GM12878 (cell line): ENCODE results near the gene CPSF6. TPM values are rescaled to one million over a fixed set of nuclear protein-coding genes. Genes with fewer than 3 reads are reported as not detected.

Experiments
- ATAC-seq: fragments of 200-7000 bp; cut with Tn5 transposase; 3 replicates; pipeline ENCODE4 v1.9.1; 2020; ENCODE audit warnings: mild to moderate bottlenecking, moderate library complexity
- BruUV-seq: library from RNA; stranded (reverse); fragments of 400-500 nt; replicated peaks from 2 replicates; lab custom pipeline; 2021; lab: Mats Ljungman, UMichigan
- CTCF ChIA-PET: fragments of 300-600 bp; sonication (Branson Sonifier 250); formaldehyde crosslinking; extraction: SDS; loops from one replicate; lab custom pipeline; 2021; ENCODE audit warnings: inconsistent platforms; lab: Yijun Ruan, JAX
- POLR2A ChIA-PET: fragments of 350-600 bp; formaldehyde crosslinking; extraction: SDS; loops from one replicate; lab custom pipeline; 2021; ENCODE audit warnings: inconsistent platforms; lab: Charles Lee
- RAD21 ChIA-PET: fragments of 300-600 bp; sonication (Branson Sonifier 250); formaldehyde crosslinking; loops from one replicate; lab custom pipeline; 2023; ENCODE audit warnings: antibody characterized with exemption; ENCODE audit not compliant: unreplicated experiment; lab: Charles Lee
- SMC1A ChIA-PET: fragments of 300-600 bp; sonication (Branson Sonifier 250); formaldehyde crosslinking; loops from one replicate; lab custom pipeline; 2023; ENCODE audit not compliant: unreplicated experiment, uncharacterized antibody; lab: Charles Lee
- DNase-seq: peaks from one replicate; pipeline ENCODE4 v3.0.0-alpha.2; 2011; ENCODE audit warnings: low read depth, low spot score
- FAIRE-seq: peaks from 3 replicates; lab custom pipeline; 2011; peaks lifted over from hg19 to GRCh38; lab: Jason Lieb, UNC
- H2AFZ ChIP-seq: 2 replicates; pipeline ENCODE4 v1.6.0; 2011; ENCODE audit warnings: low read depth, low read length, control low read depth; ENCODE audit not compliant: control insufficient read depth
- H3K27ac ChIP-seq: 2 replicates; pipeline ENCODE4 v1.5.1; 2011; ENCODE audit warnings: control low read depth; ENCODE audit not compliant: control insufficient read depth, insufficient read depth
- H3K27me3 ChIP-seq, 2 experiments: replicated peaks in 1 of 2; 2 replicates each; pipeline versions ENCODE4 v1.6.0 to v1.6.1; 2011; ENCODE audit warnings: low read length in 1 of 2; ENCODE audit not compliant: control insufficient read depth in 2 of 2, insufficient read depth in 2 of 2
- H3K36me3 ChIP-seq, 2 experiments: 2 replicates each; pipeline ENCODE4 v1.5.1; 2011; ENCODE audit warnings: low read length in 1 of 2; ENCODE audit not compliant: control insufficient read depth in 2 of 2, insufficient read depth in 2 of 2
- H3K4me1 ChIP-seq: 2 replicates; pipeline ENCODE4 v1.6.1; 2011; ENCODE audit warnings: mild to moderate bottlenecking, low read length, moderate library complexity, mixed read lengths; ENCODE audit not compliant: control insufficient read depth, insufficient read depth
- H3K4me2 ChIP-seq: 2 replicates; pipeline ENCODE4 v1.6.0; 2011; ENCODE audit warnings: control low read depth; ENCODE audit not compliant: control insufficient read depth, insufficient read depth
- H3K4me3 ChIP-seq: fragments of 200-600 bp; sonication (generic); 2 replicates; pipeline ENCODE4 v1.5.1; 2016
- H3K79me2 ChIP-seq: 2 replicates; pipeline ENCODE4 v1.6.0; 2011; ENCODE audit warnings: low read length; ENCODE audit not compliant: control insufficient read depth, insufficient read depth
- H3K9ac ChIP-seq: 2 replicates; pipeline ENCODE4 v1.8.0; 2011; ENCODE audit warnings: low read length, control low read depth, mixed read lengths; ENCODE audit not compliant: control insufficient read depth, insufficient read depth
- H3K9me3 ChIP-seq: replicated peaks from 3 replicates; pipeline ENCODE4 v1.5.1; 2011; ENCODE audit warnings: mild to moderate bottlenecking, low read length; ENCODE audit not compliant: control insufficient read depth, insufficient read depth
- H4K20me1 ChIP-seq: 2 replicates; pipeline ENCODE4 v1.6.0; 2011; ENCODE audit not compliant: control insufficient read depth, insufficient read depth
- ATF3 ChIP-seq: IDR thresholded peaks from 2 replicates; pipeline ENCODE4 v1.6.1; 2011; ENCODE audit warnings: low read depth, mild to moderate bottlenecking, low read length, moderate library complexity, borderline replicate concordance; ENCODE audit errors: extremely low read depth
- CBX5 ChIP-seq: sonication (generic); IDR thresholded peaks from 2 replicates; pipeline ENCODE4 v1.6.1; 2016; ENCODE audit warnings: low read depth, moderate library complexity, mild to moderate bottlenecking, inconsistent platforms
- CEBPZ ChIP-seq: fragments of 150-350 bp; IDR thresholded peaks from 2 replicates; pipeline ENCODE4 v1.6.1; 2016; ENCODE audit warnings: low read depth, low read length
- CREB1 ChIP-seq: IDR thresholded peaks from 2 replicates; pipeline ENCODE4 v1.6.1; 2012; ENCODE audit warnings: low read depth, mild to moderate bottlenecking, inconsistent platforms
- IRF4 ChIP-seq: IDR thresholded peaks from 2 replicates; pipeline ENCODE4 v1.6.1; 2011; ENCODE audit warnings: low read depth, low read length
- MLLT1 ChIP-seq: fragments of 450-650 bp; IDR thresholded peaks from 2 replicates; pipeline ENCODE4 v1.6.1; 2016; ENCODE audit warnings: mild to moderate bottlenecking
- POLR2A ChIP-seq: IDR thresholded peaks from 2 replicates; pipeline ENCODE4 v1.6.1; 2011; ENCODE audit warnings: low read depth, mild to moderate bottlenecking, low read length
- POU2F2 ChIP-seq: IDR thresholded peaks from 3 replicates; pipeline ENCODE4 v1.6.1; 2011; ENCODE audit warnings: low read depth, mild to moderate bottlenecking, low read length, borderline replicate concordance
- RAD51 ChIP-seq: fragments of 450-650 bp; IDR thresholded peaks from 2 replicates; pipeline ENCODE4 v1.6.1; 2016; ENCODE audit warnings: moderate library complexity, mild to moderate bottlenecking, inconsistent platforms
- RBBP5 ChIP-seq: fragments of 200-600 bp; sonication (generic); conservative IDR thresholded peaks from 2 replicates; pipeline ENCODE4 v1.6.1; 2016
- SIN3A ChIP-seq: IDR thresholded peaks from 2 replicates; pipeline ENCODE4 v1.6.1; 2012; ENCODE audit warnings: low read depth, low read length, improper control_type of control experiment
- SMAD5 ChIP-seq: IDR thresholded peaks from 2 replicates; pipeline ENCODE4 v1.6.1; 2016; ENCODE audit warnings: antibody characterized with exemption, low read depth
- SREBF1 ChIP-seq: IDR thresholded peaks from 2 replicates; pipeline ENCODE4 v1.6.1; 2012; ENCODE audit warnings: mild to moderate bottlenecking, low read length
- SUZ12 ChIP-seq: fragments of 200-600 bp; sonication (generic); IDR thresholded peaks from one replicate; pipeline ENCODE4 v1.6.1; 2018; ENCODE audit warnings: antibody characterized with exemption, mild to moderate bottlenecking; ENCODE audit not compliant: unreplicated experiment
- TAF1 ChIP-seq: IDR thresholded peaks from 2 replicates; pipeline ENCODE4 v1.6.1; 2011; ENCODE audit warnings: mild to moderate bottlenecking, low read depth, low read length, borderline replicate concordance
- TARDBP ChIP-seq: IDR thresholded peaks from 2 replicates; pipeline ENCODE4 v1.6.1; 2016; ENCODE audit warnings: borderline replicate concordance
- TCF3 ChIP-seq: IDR thresholded peaks from 2 replicates; pipeline ENCODE4 v1.6.1; 2012; ENCODE audit warnings: low read depth, mild to moderate bottlenecking, low read length, borderline replicate concordance; ENCODE audit not compliant: insufficient read depth
- YY1 ChIP-seq: IDR thresholded peaks from 2 replicates; pipeline ENCODE4 v1.6.1; 2011; ENCODE audit warnings: low read depth, mild to moderate bottlenecking, low read length
- ZNF274 ChIP-seq: IDR thresholded peaks from one replicate; pipeline ENCODE4 v1.8.0; 2011; ENCODE audit not compliant: insufficient read length, insufficient read depth
- WGBS: methylation state at CpG from one replicate; pipeline ENCODE4 v1.1.6; 2016; ENCODE audit warnings: low lambda C conversion rate; ENCODE audit not compliant: insufficient replicate concordance, insufficient coverage; ENCODE audit errors: missing lambda C conversion rate; 5-methylcytosine and 5-hydroxymethylcytosine counted together
- in situ Hi-C: fragments of 300-500 bp; cut with MboI; formaldehyde crosslinking; loops from 9 replicates; pipeline ENCODE4 v1.14.3; 2018; ENCODE audit warnings: mixed read lengths
- intact Hi-C: fragments of 100-400 bp; cut with micrococcal nuclease; formaldehyde crosslinking; loops from one replicate; pipeline ENCODE4 v1.14.2; 2022; ENCODE audit not compliant: unreplicated experiment
- polyA plus RNA-seq, 11 experiments: library from polyadenylated mRNA; depleted of rRNA in 4 of 11; unstranded in 6 of 11; stranded (reverse) in 5 of 11; fragments of >200 nt; fragmentation: Nextera tagmentation in 4 of 11; fragmentation: Illumina TruSeq in 1 of 11; extraction: Ambion mirVana in 4 of 11; extraction: Trizol in 1 of 11; gene quantifications; 1 replicate in 1 of 11; 2 replicates in 10 of 11; pipeline versions ENCODE4 v1.2.1 to v1.2.3, GENCODE V29; 2011 to 2016; ENCODE audit warnings: inconsistent platforms in 2 of 11, missing spikeins in 2 of 11, low read depth in 1 of 11
- total RNA-seq, 4 experiments: library from RNA; depleted of rRNA in 3 of 4; stranded (reverse); fragments of >200 nt in 3 of 4; fragmentation: Illumina TruSeq in 1 of 4; extraction: Trizol in 1 of 4; gene quantifications; 2 replicates each; pipeline versions ENCODE4 v1.2.1 to v1.2.3, GENCODE V29; 2013 to 2021

Gene CPSF6
- total and polyA plus RNA-seq, 10 of the 15 experiments (the other 5 are each of a cell fraction or from before 2014, with no cell fraction given) = 40.9 to 150 (median 79.1) TPM

- TF ChIP-seq TCF3 = no peak
These were observed 26.8 kb downstream of the CPSF6 start (continued) for GRCh38 chr12:69266036-69266635.

- Histone ChIP-seq H3K4me1 (no peaks in the 10 kb centered on the region), H3K9me3 (no peaks in the 10 kb centered on the region), H2AFZ (no peak overlapping the region), H3K27ac (no peak overlapping the region), H3K9ac (no peak overlapping the region), H3K79me2 (no peaks in the 10 kb centered on the region), H3K36me3 (peaks cover 0 to 14% of the 10 kb centered on the region in 2 experiments; a peak in 2 of 4 replicates), H3K4me2 (no peak overlapping the region), H3K4me3 (no peak overlapping the region), H3K27me3 (no peaks in the 10 kb centered on the region), H4K20me1 (no peaks in the 10 kb centered on the region)
- WGBS = 98% methylated on average over 2 of the region's 2 CpGs
- no TSS peak for BruUV-seq
- TF ChIP-seq IRF4 = no peak
- TF ChIP-seq POU2F2 = no peak
- TF ChIP-seq SIN3A = no peak
- TF ChIP-seq CEBPZ = no peak
- TF ChIP-seq TARDBP = no peak
- no peak for TF ChIP-seq YY1
- no peak for TF ChIP-seq RBBP5
- TF ChIP-seq CBX5 = no peak
- no peak for TF ChIP-seq RAD51
- no peak for TF ChIP-seq SREBF1
- no peak for TF ChIP-seq TAF1
- TF ChIP-seq ATF3 = no peak
- TF ChIP-seq SMAD5 = no peak
- no peak for TF ChIP-seq ZNF274
- no peak for TF ChIP-seq POLR2A
- TF ChIP-seq MLLT1 = no peak
- no peak for TF ChIP-seq CREB1
- TF ChIP-seq SUZ12 = no peak
- RAD21 ChIA-PET = no interaction called here
- in situ Hi-C loops (no loop called here), intact Hi-C loops (no loop called here)
- SMC1A ChIA-PET = interaction anchor here (2.2 to 3.2 kb wide), 2 partner anchors 16 to 114 kb away, joined by 9 to 11 read pairs; no protein-coding TSS in a partner anchor
- CTCF ChIA-PET = interaction anchor here (1.1 to 1.9 kb wide), 3 partner anchors 15 to 113 kb away, joined by 3 to 9 read pairs (median 6); no protein-coding TSS in a partner anchor
- DNase-seq (no peak), ATAC-seq (no peak), FAIRE-seq (no peak)
- POLR2A ChIA-PET = no interaction called here
These were observed 30.4 kb downstream of the CPSF6 start for GRCh38 chr12:69269736-69270135.
